Psoas muscle (tissue), 8 donors: ENCODE results near the gene ERV3-1. TPM values are rescaled to one million over a fixed set of nuclear protein-coding genes. Genes with fewer than 3 reads are reported as not detected.
"Not testable (repeated sequence)": the region's sequence is repeated elsewhere in the genome, so short reads cannot be mapped to it uniquely, and the experiment has no call there.

Experiments
- ATAC-seq, 4 donors: fragments of 200-7000 bp; cut with Tn5 transposase; one replicate each; pipeline ENCODE4 v1.9.1; 2020; ENCODE audit warnings: moderate library complexity in 3 of 4, mild to moderate bottlenecking in 2 of 4
- DNase-seq, 2 donors: peaks; one replicate each; pipeline ENCODE4 v3.0.0-alpha.2; 2020
- H3K27ac ChIP-seq: fragments of 200-600 bp; one replicate; pipeline ENCODE4 v1.8.0; 2022
- H3K27me3 ChIP-seq, 3 donors: fragments of 200-600 bp in 1 of 3; one replicate each; pipeline versions ENCODE4 v1.6.1 to v1.8.0; 2013 to 2022; ENCODE audit warnings: low read length in 2 of 3, mild to moderate bottlenecking in 2 of 3, moderate library complexity in 1 of 3; ENCODE audit not compliant: insufficient read depth in 3 of 3
- H3K36me3 ChIP-seq, 2 donors: fragments of 200-600 bp in 1 of 2; one replicate each; pipeline versions ENCODE4 v1.6.1 to v1.8.0; 2013 to 2022; ENCODE audit warnings: low read depth in 1 of 2, mild to moderate bottlenecking in 1 of 2, moderate library complexity in 1 of 2; ENCODE audit not compliant: insufficient read depth in 1 of 2
- H3K4me1 ChIP-seq: fragments of 200-600 bp; one replicate; pipeline ENCODE4 v1.8.0; 2022
- H3K4me3 ChIP-seq: fragments of 200-600 bp; one replicate; pipeline ENCODE4 v1.8.0; 2022; ENCODE audit warnings: mild to moderate bottlenecking
- H3K9me3 ChIP-seq: fragments of 200-600 bp; one replicate; pipeline ENCODE4 v1.8.0; 2022
- WGBS, 3 donors: extraction: QIAGEN DNeasy Blood & Tissue Kit; methylation state at CpG; one replicate each; pipeline versions ENCODE4 v1.1.6 to v1.1.7; 2013; 5-methylcytosine and 5-hydroxymethylcytosine counted together
- intact Hi-C, 2 donors: fragments of 100-400 bp; cut with DNase I; formaldehyde crosslinking; loops; one replicate each; pipeline versions ENCODE4 v1.11.0 to v1.14.2; 2022
- polyA plus RNA-seq, 3 donors: library from polyadenylated mRNA; stranded (reverse); fragments of 200-250 nt; gene quantifications; one replicate each; pipeline ENCODE4 v1.2.3, GENCODE V29; 2013
- total RNA-seq, 4 donors: library from RNA; stranded (reverse); fragmentation: NEBNext Ultra II Directional in 2 of 4; extraction: Animal tissue kit (Norgen Biotek cat#: 25700) in 2 of 4; gene quantifications; one replicate each; pipeline versions ENCODE4 v1.2.1 to v1.2.4, GENCODE V29; 2021 to 2023
- TF ChIP-seq, protein P1 (sequence below): fragments of 200-600 bp; IDR thresholded peaks from one replicate; pipeline ENCODE4 v1.8.0; 2022; ENCODE audit warnings: antibody characterized with exemption
- donor health status: healthy with polysubstance abuse.
- donor health status: DM: no; HTN: no; CAD: no; lungs with moderate emphysema.
- donor health status: Bipolar disorder and iron deficiency.
- donor health status: healthy.
- donor health status: DM: yes; HTN: yes; CAD: no.
- donor health status: DM: no; HTN: no; CAD: no.
- donor health status: DM: no; HTN: no; CAD: no.
- donor health status: DM: yes; HTN: yes; CAD: no.

ERV3-1 gene
- total and polyA plus RNA-seq, 7 donors = 0.80 to 7.2 (median 3.0) TPM

DNA sequence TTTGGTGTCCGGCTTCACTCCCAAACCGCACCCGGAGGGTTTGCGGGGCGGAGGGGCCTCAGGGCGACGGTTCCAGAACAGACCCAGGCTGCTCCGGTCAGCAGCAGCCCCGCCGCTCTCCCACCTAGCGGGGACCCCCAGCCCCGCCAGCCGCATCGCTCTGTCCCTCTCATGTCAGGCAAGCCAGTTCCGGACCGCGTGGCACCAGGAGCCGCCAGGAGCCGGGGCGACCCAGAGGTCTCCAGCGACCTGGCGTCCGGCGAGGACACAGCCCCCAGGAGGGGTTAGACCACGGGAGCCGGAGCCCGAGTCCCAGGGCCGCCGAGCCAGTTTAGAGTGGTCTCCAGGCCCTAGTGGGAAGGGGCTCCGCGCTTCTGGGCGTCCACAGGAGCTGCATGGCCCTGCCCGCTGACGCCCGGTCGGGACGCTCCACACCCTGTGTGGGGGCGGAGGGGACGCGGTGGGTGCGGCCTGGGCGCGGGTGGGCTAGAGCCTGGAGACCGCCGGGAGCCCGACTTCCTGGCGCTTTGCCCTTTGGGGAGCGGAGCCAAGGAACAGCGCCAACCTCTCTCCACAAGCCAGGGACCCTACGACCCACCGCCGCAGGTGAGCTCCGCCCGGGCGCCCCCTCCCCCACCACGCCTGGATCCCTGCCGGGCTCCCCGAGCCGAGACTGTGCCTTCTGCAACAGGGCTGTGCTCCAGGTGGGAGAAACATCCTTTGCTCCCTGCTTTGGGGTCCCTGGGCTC is 59.1 kb downstream of the ERV3-1 start:
- TF ChIP-seq, protein P1, sequence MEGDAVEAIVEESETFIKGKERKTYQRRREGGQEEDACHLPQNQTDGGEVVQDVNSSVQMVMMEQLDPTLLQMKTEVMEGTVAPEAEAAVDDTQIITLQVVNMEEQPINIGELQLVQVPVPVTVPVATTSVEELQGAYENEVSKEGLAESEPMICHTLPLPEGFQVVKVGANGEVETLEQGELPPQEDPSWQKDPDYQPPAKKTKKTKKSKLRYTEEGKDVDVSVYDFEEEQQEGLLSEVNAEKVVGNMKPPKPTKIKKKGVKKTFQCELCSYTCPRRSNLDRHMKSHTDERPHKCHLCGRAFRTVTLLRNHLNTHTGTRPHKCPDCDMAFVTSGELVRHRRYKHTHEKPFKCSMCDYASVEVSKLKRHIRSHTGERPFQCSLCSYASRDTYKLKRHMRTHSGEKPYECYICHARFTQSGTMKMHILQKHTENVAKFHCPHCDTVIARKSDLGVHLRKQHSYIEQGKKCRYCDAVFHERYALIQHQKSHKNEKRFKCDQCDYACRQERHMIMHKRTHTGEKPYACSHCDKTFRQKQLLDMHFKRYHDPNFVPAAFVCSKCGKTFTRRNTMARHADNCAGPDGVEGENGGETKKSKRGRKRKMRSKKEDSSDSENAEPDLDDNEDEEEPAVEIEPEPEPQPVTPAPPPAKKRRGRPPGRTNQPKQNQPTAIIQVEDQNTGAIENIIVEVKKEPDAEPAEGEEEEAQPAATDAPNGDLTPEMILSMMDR = no peak
- peaks cover 9% of the 10 kb centered on the region for H3K4me1 ChIP-seq
- ATAC-seq = peak; percentile 41 to 64 (median 48)
- no peaks in the 10 kb centered on the region for H3K36me3 ChIP-seq
- H3K27me3 ChIP-seq = peaks cover 0 to 16% (median 0%) of the 10 kb centered on the region in 3 donors
- H3K9me3 ChIP-seq = no peaks in the 10 kb centered on the region
- WGBS, 3 donors = 1 to 2% (median 2%) methylated on average over 48 to 59 of the region's 59 CpGs
- H3K27ac ChIP-seq = no peak overlapping the region
- intact Hi-C loops = no loop called here
- DNase-seq = peak in 1 of 2 donors; percentile 52
- H3K4me3 ChIP-seq = peak overlapping the region; percentile 68

- ATAC-seq (peak in 3 of 4 donors; percentile 31 to 47 (median 43)), DNase-seq (no peak)
- H3K4me3 ChIP-seq = peak overlapping the region; percentile 68
- 28 to 37% (median 35%) methylated on average over 5 of the region's 5 CpGs for WGBS, 3 donors
- H3K36me3 ChIP-seq = no peaks in the 10 kb centered on the region
- peaks cover 0 to 16% (median 0%) of the 10 kb centered on the region in 3 donors for H3K27me3 ChIP-seq
- TF ChIP-seq, protein P1 = peak; percentile 8
- intact Hi-C loops = no loop called here
- no peak overlapping the region for H3K27ac ChIP-seq
- no peaks in the 10 kb centered on the region for H3K9me3 ChIP-seq
- peaks cover 9% of the 10 kb centered on the region for H3K4me1 ChIP-seq
These were observed 59.7 kb downstream of the ERV3-1 start for GRCh38 chr7:64946772-64947171.

- DNase-seq (no peak), ATAC-seq (peak in 1 of 4 donors; percentile 36)
- 18 to 31% (median 21%) methylated on average over 2 of the region's 2 CpGs for WGBS, 3 donors
- Histone ChIP-seq H3K27me3 (peaks cover 0 to 16% (median 0%) of the 10 kb centered on the region in 3 donors), H3K27ac (no peak overlapping the region), H3K36me3 (no peaks in the 10 kb centered on the region), H3K4me3 (no peak overlapping the region), H3K9me3 (no peaks in the 10 kb centered on the region), H3K4me1 (peaks cover 9% of the 10 kb centered on the region)
- TF ChIP-seq, protein P1 = no peak
- intact Hi-C loops = no loop called here
These were observed 60.8 kb downstream of the ERV3-1 start for GRCh38 chr7:64945503-64946175.

DNA sequence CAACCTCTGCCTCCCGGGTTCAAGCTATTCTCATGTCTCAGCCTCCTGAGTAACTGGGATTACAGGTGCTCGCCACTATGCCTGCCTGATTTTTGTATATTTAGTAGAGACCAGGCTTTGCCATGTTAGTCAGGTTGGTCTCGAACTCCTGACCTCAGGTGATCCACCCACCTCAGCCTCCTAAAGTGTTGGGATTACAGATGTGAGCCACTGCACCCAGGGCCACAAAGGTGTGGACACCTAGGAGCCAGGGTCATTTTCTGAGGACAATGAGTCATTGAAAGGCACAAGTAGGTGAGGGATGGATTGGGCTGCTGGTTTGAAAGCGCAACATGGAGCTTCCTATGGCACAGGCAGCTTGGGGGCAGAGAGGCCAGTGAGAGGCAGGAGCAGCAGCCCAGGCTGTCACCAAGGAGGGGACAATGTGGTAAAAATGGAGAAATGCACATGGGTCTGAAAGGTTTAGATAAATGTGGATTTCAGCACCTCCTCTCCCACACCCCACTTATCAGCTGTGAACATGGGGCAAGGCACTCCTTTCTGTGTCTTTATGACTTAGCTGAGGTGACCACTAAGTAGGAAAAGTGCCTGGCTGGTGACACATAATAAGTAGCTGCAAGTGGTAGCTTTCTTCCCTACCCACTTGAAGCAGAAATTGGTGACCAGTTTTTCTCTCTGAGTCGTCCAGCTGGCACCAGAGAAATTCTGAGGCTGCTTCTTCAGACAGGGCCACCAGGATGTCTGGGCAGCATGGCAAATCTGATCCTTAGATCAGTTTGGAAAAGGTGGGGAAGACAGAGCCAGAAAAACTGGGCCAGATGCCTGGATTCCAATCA is 61.6 kb downstream of the ERV3-1 start:
- DNase-seq, H3K4me1 ChIP-seq, ATAC-seq, H3K27ac ChIP-seq, H3K9me3 ChIP-seq, intact Hi-C loops, H3K4me3 ChIP-seq, H3K36me3 ChIP-seq: not testable (repeated sequence)
- peaks cover 0 to 16% (median 0%) of the 10 kb centered on the region in 3 donors for H3K27me3 ChIP-seq
- 73 to 80% (median 74%) methylated on average over 5 of the region's 5 CpGs for WGBS, 3 donors

Other genes with a start within 250 kb of the ERV3-1 start
- gene ZNF138, start 212.3 kb downstream of the ERV3-1 start, total RNA-seq = 1 to 10 TPM; 3.9 to 9.7 (median 6.0) TPM
- 10 to 100 TPM in 1 of 3 donors, 1 to 10 TPM in 2; 2.6 to 11.7 (median 3.5) TPM for gene ZNF138, start 212.3 kb downstream of the ERV3-1 start, polyA plus RNA-seq
- 1 to 10 TPM; 1.2 to 2.9 (median 1.9) TPM for gene ZNF273, start 103.4 kb downstream of the ERV3-1 start, total RNA-seq
- 1 to 10 TPM in 2 of 3 donors, under 1 TPM in 1; 0.96 to 3.0 (median 1.5) TPM for gene ZNF273, start 103.4 kb downstream of the ERV3-1 start, polyA plus RNA-seq
- gene ZNF117, start 15.7 kb downstream of the ERV3-1 start, total RNA-seq = 1 to 10 TPM; 1.1 to 2.0 (median 1.6) TPM
- 1 to 10 TPM in 2 of 3 donors, under 1 TPM in 1; 0.58 to 3.2 (median 1.5) TPM for gene ZNF117, start 15.7 kb downstream of the ERV3-1 start, polyA plus RNA-seq